ENCODE data around the gene PLPP3. TPM values are rescaled to one million over a fixed set of nuclear protein-coding genes. Genes with fewer than 3 reads are reported as not detected.

The PLPP3 gene
- total RNA-seq, 1 donor from 2014 or later: 236 TPM

DNA sequence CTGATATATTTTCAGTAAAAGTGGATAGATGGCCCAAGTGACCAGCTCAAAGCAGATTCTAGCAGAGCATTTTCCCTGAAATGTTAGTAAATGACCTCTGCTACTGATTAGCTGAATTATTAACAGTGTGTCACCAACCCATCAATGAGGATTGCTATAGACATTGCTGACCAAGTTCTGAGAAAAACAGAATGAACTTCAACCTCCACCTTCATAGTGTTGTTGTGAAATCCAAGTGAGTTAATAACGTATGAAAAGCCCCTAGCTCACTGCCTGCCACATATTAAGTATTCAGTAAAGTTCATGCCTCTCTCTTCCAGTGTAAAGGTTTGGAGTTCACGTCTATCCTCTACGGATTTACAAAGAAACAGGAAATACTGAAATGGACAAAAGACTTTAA is 15.8 kb downstream of the PLPP3 start:
- Histone ChIP-seq H3K9me3 (no peaks in the 10 kb centered on the region), H3K4me3 (no peak overlapping the region), H3K36me3 (no peaks in the 10 kb centered on the region), H3K27me3 (no peaks in the 10 kb centered on the region), H3K4me1 (peaks cover 86% of the 10 kb centered on the region), H3K27ac (no peak overlapping the region)
- no peak for TF ChIP-seq POLR2A (IDR thresholded peaks at IDR 0.05)
- no peak for TF ChIP-seq POLR2AphosphoS5 (IDR thresholded peaks at IDR 0.05; ENCODE audit: insufficient read depth in 1 of 2, low read depth in 1 of 2)
- TF ChIP-seq, protein P1, sequence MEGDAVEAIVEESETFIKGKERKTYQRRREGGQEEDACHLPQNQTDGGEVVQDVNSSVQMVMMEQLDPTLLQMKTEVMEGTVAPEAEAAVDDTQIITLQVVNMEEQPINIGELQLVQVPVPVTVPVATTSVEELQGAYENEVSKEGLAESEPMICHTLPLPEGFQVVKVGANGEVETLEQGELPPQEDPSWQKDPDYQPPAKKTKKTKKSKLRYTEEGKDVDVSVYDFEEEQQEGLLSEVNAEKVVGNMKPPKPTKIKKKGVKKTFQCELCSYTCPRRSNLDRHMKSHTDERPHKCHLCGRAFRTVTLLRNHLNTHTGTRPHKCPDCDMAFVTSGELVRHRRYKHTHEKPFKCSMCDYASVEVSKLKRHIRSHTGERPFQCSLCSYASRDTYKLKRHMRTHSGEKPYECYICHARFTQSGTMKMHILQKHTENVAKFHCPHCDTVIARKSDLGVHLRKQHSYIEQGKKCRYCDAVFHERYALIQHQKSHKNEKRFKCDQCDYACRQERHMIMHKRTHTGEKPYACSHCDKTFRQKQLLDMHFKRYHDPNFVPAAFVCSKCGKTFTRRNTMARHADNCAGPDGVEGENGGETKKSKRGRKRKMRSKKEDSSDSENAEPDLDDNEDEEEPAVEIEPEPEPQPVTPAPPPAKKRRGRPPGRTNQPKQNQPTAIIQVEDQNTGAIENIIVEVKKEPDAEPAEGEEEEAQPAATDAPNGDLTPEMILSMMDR (IDR thresholded peaks at IDR 0.05): no peak
- intact Hi-C loops (cut with DNase I): no loop called here
- DNase-seq (ENCODE audit: extremely low spot score in 2 of 2): no peak

- Histone ChIP-seq H3K9me3 (no peaks in the 10 kb centered on the region), H3K4me1 (peaks cover 87% of the 10 kb centered on the region), H3K4me3 (no peak overlapping the region), H3K36me3 (no peaks in the 10 kb centered on the region), H3K27ac (no peak overlapping the region), H3K27me3 (no peaks in the 10 kb centered on the region)
- DNase-seq (ENCODE audit: extremely low spot score in 2 of 2): no peak
- intact Hi-C loops (cut with DNase I): no loop called here
- TF ChIP-seq POLR2A (IDR thresholded peaks at IDR 0.05): no peak
- no peak for TF ChIP-seq POLR2AphosphoS5 (IDR thresholded peaks at IDR 0.05; ENCODE audit: insufficient read depth in 1 of 2, low read depth in 1 of 2)
- TF ChIP-seq, protein P1 (IDR thresholded peaks at IDR 0.05): no peak
These were observed 16.4 kb downstream of the PLPP3 start for GRCh38 chr1:56562891-56563452.

GRCh38 chr1:56561227-56562019 is 17.9 kb downstream of the PLPP3 start:
- Histone ChIP-seq H3K9me3 (no peaks in the 10 kb centered on the region), H3K4me3 (no peak overlapping the region), H3K27ac (peak overlapping the region; percentile 16), H3K4me1 (peaks cover 98% of the 10 kb centered on the region), H3K27me3 (no peaks in the 10 kb centered on the region), H3K36me3 (no peaks in the 10 kb centered on the region)
- TF ChIP-seq, protein P1 (IDR thresholded peaks at IDR 0.05): no peak
- TF ChIP-seq POLR2AphosphoS5 (IDR thresholded peaks at IDR 0.05; ENCODE audit: insufficient read depth in 1 of 2, low read depth in 1 of 2) (no peak), POLR2A (IDR thresholded peaks at IDR 0.05) (no peak)
- DNase-seq (ENCODE audit: extremely low spot score in 2 of 2): no peak
- intact Hi-C loops (cut with DNase I): no loop called here

GRCh38 chr1:56557746-56558145 is 21.6 kb downstream of the PLPP3 start:
- Histone ChIP-seq H3K9me3 (no peaks in the 10 kb centered on the region), H3K27me3 (no peaks in the 10 kb centered on the region), H3K4me1 (peaks cover 97% of the 10 kb centered on the region), H3K27ac (no peak overlapping the region), H3K4me3 (no peak overlapping the region), H3K36me3 (no peaks in the 10 kb centered on the region)
- TF ChIP-seq POLR2AphosphoS5 (IDR thresholded peaks at IDR 0.05; ENCODE audit: insufficient read depth in 1 of 2, low read depth in 1 of 2) (no peak), POLR2A (IDR thresholded peaks at IDR 0.05) (no peak)
- TF ChIP-seq, protein P1 (IDR thresholded peaks at IDR 0.05): no peak
- intact Hi-C loops (cut with DNase I): loop anchor here (10.0 kb wide), 1 partner anchor 53 kb away; no protein-coding TSS in a partner anchor
- DNase-seq (ENCODE audit: extremely low spot score in 2 of 2): no peak

DNA sequence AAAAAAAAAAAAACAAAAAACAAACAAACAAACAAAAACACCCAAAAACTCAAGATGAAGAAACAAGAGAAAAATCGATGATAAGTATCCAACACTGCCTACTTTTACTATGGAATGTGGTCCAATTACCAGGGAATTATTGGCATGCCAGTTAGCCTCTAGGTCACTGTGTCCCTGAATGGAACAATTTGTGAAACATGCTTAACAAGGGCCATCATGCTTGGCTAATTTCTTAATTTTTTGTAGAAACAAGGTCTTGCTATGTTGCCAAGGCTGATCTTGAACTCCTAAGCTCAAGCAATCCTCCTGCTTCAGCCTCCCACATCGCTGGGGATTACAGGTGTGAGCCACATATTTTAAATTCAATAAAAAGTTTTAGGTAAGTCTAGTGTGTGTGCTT is 23.9 kb downstream of the PLPP3 start:
- H3K9me3 ChIP-seq: no peaks in the 10 kb centered on the region
- H3K27ac ChIP-seq: no peak overlapping the region
- peaks cover 95% of the 10 kb centered on the region for H3K4me1 ChIP-seq
- no peak overlapping the region for H3K4me3 ChIP-seq
- H3K36me3 ChIP-seq: no peaks in the 10 kb centered on the region
- H3K27me3 ChIP-seq: no peaks in the 10 kb centered on the region
- TF ChIP-seq POLR2AphosphoS5 (IDR thresholded peaks at IDR 0.05; ENCODE audit: insufficient read depth in 1 of 2, low read depth in 1 of 2) (no peak), POLR2A (IDR thresholded peaks at IDR 0.05) (no peak)
- TF ChIP-seq, protein P1 (IDR thresholded peaks at IDR 0.05): no peak
- DNase-seq (ENCODE audit: extremely low spot score in 2 of 2): no peak
- intact Hi-C loops (cut with DNase I): loop anchor here (10.0 kb wide), 1 partner anchor 51 kb away; no protein-coding TSS in a partner anchor
